ENCODE data around the gene KY. TPM values are rescaled to one million over a fixed set of nuclear protein-coding genes. Genes with fewer than 3 reads are reported as not detected.

The KY gene
- total RNA-seq, 2 donors from 2014 or later = not detected

GRCh38 chr3:134643150-134643675, 7.6 kb downstream of the KY start:
- no peak overlapping the region for H3K27ac Mint-ChIP-seq

GRCh38 chr3:134642445-134643149, 8.2 kb downstream of the KY start:
- Mint-ChIP-seq H3K4me3 (no peak overlapping the region), H3K36me3 (ENCODE audit: low read depth) (no peaks in the 10 kb centered on the region), H3K4me1 (no peaks in the 10 kb centered on the region), H3K27ac (no peak overlapping the region), H3K9me3 (no peaks in the 10 kb centered on the region), H3K27me3 (peaks cover 13% of the 10 kb centered on the region)
- no peak for ATAC-seq (replicated peaks)

More at GRCh38 chr3:134643150-134643675, 7.6 kb downstream of the KY start:
- H3K27me3 Mint-ChIP-seq = peaks cover 13% of the 10 kb centered on the region
- H3K36me3 Mint-ChIP-seq (ENCODE audit: low read depth) = no peaks in the 10 kb centered on the region
- no peaks in the 10 kb centered on the region for H3K9me3 Mint-ChIP-seq
- H3K4me3 Mint-ChIP-seq = no peak overlapping the region
- H3K4me1 Mint-ChIP-seq = no peaks in the 10 kb centered on the region
- ATAC-seq (replicated peaks) = no peak

DNA sequence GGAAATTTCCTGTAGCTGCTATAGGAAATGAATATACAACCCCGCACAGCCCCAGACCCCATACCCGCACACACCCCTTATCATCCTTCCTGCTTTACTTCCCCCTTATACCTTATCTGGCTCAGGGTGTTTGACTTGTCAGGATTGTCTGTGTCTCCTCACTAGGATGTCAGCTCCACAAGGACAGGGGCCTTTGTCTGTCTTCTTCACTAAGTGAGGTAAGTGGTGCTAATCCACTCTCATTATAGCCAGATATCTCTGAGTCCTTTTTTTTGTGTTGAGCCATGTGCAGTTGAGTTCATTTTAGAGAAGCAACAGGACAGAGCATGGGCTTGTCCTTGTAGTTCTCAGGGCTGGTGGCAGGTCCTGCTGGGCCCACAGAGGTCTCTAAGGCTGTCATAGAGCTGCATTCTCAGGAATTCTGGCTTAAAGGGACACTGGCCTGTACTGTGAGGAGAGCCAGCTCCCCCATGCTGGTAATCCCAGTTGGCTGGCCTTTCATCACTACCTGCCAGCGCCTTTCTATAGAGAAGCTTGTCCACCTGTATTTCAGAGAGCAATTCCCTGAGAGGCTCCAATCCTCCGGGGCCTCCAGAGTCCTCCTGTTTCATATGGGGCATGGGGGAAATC, 9.0 kb downstream of the KY start:
- H3K27ac Mint-ChIP-seq = no peak overlapping the region
- H3K36me3 Mint-ChIP-seq (ENCODE audit: low read depth) = no peaks in the 10 kb centered on the region
- H3K27me3 Mint-ChIP-seq = peaks cover 13% of the 10 kb centered on the region
- H3K9me3 Mint-ChIP-seq = no peaks in the 10 kb centered on the region
- no peaks in the 10 kb centered on the region for H3K4me1 Mint-ChIP-seq
- no peak overlapping the region for H3K4me3 Mint-ChIP-seq
- no peak for ATAC-seq (replicated peaks)

DNA sequence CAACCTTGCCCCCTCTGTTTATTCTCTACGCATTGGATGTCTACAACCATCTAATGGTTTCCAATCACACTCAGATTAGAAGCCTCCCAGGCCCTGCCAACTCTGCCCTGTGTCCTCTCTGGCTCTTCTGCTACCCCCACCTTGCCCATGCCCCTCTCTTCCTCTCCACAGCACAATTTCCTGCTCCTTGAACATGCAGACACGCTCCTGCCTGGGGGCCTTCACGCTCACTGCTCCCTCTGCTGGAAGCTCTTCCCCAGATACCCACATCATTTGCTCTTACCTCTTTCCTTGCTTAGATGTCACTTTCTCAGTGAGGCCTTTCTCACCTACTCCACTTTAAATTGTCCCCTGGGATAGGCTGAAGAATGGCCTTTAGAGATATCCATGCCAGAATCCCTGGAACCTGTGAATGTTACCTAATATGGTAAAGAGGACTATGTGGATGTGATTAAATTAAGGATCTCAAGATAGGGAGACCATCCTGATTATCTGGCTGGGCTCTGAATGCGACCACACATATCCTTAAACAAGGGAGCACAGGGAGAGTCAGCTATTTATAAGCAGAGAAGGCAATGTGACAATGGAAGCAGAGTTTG, 9.9 kb downstream of the KY start:
- Mint-ChIP-seq H3K27me3 (peaks cover 9% of the 10 kb centered on the region), H3K4me1 (no peaks in the 10 kb centered on the region), H3K27ac (no peak overlapping the region), H3K4me3 (no peak overlapping the region), H3K36me3 (ENCODE audit: low read depth) (no peaks in the 10 kb centered on the region), H3K9me3 (no peaks in the 10 kb centered on the region)
- ATAC-seq (replicated peaks) = no peak

DNA sequence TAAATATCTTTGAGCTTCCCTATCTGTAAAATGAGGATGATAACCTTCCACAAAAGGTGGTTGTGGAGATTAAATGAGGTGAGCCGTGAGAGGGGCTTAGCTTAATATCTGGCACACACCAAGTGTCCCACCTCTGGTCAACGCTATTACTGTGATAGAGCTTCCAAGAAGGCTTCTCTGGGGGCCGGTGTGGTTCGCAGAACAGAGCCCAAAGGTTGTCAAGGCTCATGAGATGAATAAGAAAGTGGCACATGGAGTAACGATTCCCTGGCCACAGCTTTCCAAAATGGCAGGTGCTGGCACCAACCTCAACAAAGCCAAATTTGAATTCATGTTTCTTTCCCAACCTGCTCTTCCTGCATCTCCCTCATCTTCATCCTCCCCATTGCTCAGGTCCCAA, 10.4 kb downstream of the KY start:
- Mint-ChIP-seq H3K9me3 (no peaks in the 10 kb centered on the region), H3K36me3 (ENCODE audit: low read depth) (no peaks in the 10 kb centered on the region), H3K27me3 (peaks cover 6% of the 10 kb centered on the region), H3K4me3 (no peak overlapping the region), H3K4me1 (no peaks in the 10 kb centered on the region), H3K27ac (no peak overlapping the region)
- no peak for ATAC-seq (replicated peaks)

DNA sequence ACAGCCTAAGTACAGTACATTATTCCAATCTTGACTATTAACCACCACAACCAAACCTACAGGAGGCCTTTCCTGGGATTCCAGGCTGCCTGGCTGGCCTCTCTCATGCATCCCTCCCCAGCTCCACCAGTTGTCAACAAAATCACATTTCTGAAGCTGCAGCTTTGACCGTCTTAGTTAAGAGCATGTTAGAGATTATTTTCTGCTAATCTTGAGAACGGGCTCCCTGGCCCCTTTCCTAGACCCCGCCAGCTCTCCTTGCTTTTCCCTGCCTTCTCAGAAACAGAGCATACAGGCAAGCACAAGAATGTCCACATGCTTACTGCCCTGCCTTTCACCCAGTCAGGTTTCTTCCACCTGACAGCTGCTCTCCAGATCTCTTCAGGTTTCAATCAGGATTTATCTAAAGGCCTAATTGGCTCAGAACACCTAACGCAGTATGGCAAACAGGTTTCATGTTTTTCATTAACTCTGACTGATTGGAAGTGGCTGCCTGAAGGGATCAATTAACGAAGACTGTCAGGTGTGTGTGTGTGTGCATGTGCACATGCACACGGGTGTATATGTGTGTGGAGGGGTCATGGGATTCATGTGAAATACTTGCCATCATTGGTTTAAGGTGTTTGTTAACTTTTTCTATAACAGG, 12.3 kb downstream of the KY start:
- Mint-ChIP-seq H3K36me3 (ENCODE audit: low read depth) (no peaks in the 10 kb centered on the region), H3K4me3 (no peak overlapping the region), H3K9me3 (peaks cover 4% of the 10 kb centered on the region), H3K4me1 (no peaks in the 10 kb centered on the region), H3K27me3 (peaks cover 10% of the 10 kb centered on the region), H3K27ac (no peak overlapping the region)
- no peak for ATAC-seq (replicated peaks)

- Mint-ChIP-seq H3K36me3 (ENCODE audit: low read depth) (no peaks in the 10 kb centered on the region), H3K9me3 (peaks cover 13% of the 10 kb centered on the region), H3K27me3 (peaks cover 20% of the 10 kb centered on the region), H3K27ac (no peak overlapping the region), H3K4me1 (no peaks in the 10 kb centered on the region), H3K4me3 (no peak overlapping the region)
- ATAC-seq (replicated peaks) = no peak
Observed at GRCh38 chr3:134636406-134636805, 14.4 kb downstream of the KY start.

DNA sequence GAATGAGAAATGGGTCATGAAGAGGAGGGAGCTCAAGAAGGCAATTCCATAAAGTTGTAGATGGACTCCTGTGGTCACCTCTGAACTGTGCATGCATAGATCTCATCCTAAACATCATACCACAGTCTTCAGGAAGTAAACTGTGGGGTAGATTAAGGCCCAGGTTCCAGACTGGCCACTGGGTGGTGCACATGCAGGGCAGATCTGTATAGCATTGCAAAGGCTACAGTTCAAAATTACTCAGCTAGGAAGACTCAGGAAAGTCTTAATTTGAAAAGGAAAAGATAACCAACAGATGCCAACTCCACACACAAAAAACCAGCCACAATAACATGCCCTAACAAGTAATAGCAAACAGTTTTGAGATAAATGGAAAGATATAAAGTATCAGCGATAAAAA, 20.3 kb downstream of the KY start:
- Mint-ChIP-seq H3K27me3 (peaks cover 30% of the 10 kb centered on the region), H3K9me3 (peaks cover 30% of the 10 kb centered on the region), H3K36me3 (ENCODE audit: low read depth) (no peaks in the 10 kb centered on the region), H3K27ac (no peak overlapping the region), H3K4me1 (no peaks in the 10 kb centered on the region), H3K4me3 (no peak overlapping the region)
- ATAC-seq (replicated peaks) = no peak

GRCh38 chr3:134628884-134629283, 21.9 kb downstream of the KY start:
- no peak overlapping the region for H3K4me3 Mint-ChIP-seq
- H3K36me3 Mint-ChIP-seq (ENCODE audit: low read depth) = no peaks in the 10 kb centered on the region
- ATAC-seq (replicated peaks) = no peak
- H3K27me3 Mint-ChIP-seq = peaks cover 29% of the 10 kb centered on the region
- no peaks in the 10 kb centered on the region for H3K4me1 Mint-ChIP-seq
- no peak overlapping the region for H3K27ac Mint-ChIP-seq
- H3K9me3 Mint-ChIP-seq = peaks cover 30% of the 10 kb centered on the region

- Mint-ChIP-seq H3K9me3 (peaks cover 26% of the 10 kb centered on the region), H3K27me3 (peaks cover 24% of the 10 kb centered on the region), H3K4me1 (no peaks in the 10 kb centered on the region), H3K36me3 (ENCODE audit: low read depth) (no peaks in the 10 kb centered on the region), H3K27ac (no peak overlapping the region), H3K4me3 (no peak overlapping the region)
- ATAC-seq (replicated peaks) = no peak
Observed at GRCh38 chr3:134627831-134628230, 23.0 kb downstream of the KY start.

DNA sequence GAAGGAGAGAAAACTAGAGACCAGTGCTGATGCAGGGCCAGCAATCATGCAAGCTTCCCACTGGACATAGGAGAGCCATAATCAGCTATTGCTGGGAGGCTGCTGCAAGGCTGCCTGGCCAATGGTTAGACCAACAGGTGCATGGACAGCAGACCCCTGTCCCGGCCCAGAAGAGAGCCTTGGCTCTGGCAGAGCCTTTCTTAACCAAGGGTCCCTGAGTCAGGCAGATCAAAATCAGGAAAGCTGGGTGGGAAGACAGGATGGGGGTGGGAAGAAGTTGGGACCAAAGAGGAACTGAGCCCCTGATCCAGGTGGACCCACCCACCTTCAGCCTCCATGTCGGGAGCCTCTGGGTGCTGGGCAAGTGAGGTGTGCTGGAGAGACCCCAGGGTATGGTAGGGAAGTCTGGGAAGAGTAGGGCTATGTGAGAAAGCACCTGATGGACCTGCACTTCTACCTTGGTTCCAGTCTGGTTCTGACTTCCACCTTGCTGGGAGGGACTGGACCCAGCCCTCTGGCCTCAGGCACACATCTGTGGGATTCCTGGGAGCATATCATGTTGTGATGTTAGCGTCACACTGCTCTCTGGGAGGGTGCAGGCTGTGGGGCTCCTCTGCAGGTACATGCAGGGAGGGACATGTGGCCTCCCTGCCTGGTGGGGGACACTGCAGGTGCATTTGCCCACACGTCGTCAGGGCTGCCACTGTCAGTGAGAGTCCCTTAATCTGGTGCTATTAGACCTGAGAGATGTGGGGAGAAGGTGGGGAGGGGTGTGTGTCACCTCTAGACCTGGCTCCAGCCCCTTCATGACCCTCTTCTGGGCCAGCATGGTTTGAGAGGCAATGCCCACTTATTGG, 24.7 kb downstream of the KY start:
- Mint-ChIP-seq H3K27ac (no peak overlapping the region), H3K4me3 (no peak overlapping the region), H3K27me3 (peaks cover 14% of the 10 kb centered on the region), H3K36me3 (ENCODE audit: low read depth) (no peaks in the 10 kb centered on the region), H3K9me3 (peaks cover 16% of the 10 kb centered on the region), H3K4me1 (no peaks in the 10 kb centered on the region)
- ATAC-seq (replicated peaks) = no peak

GRCh38 chr3:134625462-134625861, 25.4 kb downstream of the KY start:
- Mint-ChIP-seq H3K36me3 (ENCODE audit: low read depth) (no peaks in the 10 kb centered on the region), H3K4me1 (no peaks in the 10 kb centered on the region), H3K9me3 (peaks cover 10% of the 10 kb centered on the region), H3K27me3 (peaks cover 9% of the 10 kb centered on the region), H3K27ac (no peak overlapping the region), H3K4me3 (no peak overlapping the region)
- ATAC-seq (replicated peaks) = no peak

DNA sequence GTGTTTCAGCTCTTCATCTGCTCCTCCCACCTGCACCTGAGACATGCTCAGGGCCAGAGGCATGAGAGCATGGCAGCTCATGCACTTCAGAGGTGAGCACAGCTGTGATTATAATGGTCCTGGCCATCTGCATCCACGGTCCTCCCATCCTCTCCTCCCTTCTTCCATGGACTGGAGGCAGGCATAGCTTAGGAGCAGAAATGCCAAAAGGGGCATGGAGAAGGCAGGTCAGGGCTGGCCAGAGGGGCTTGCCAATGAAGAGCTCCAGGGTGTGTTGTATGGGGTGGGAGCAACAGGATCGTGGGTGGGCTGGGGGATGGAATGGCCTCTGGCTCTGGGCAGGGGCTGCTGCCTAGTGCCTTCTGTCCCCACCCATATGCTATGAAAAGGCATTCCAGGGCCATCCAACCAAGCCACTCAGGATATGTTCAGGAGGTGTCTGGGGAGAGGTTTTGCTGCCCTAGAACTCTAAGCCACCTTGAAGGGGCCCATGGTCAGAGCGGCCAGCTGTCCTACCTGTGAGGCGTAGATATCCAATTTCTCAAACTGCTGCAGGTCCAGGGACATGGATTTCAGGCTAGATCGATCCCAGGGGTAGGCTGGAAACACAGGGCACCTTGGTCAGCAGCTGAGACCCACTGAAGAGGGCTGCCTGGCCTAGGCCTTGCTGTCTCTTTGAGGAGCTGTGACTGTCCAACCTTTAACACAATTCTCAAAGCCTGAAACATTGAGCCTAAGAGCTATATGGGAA, 26.1 kb downstream of the KY start:
- no peak overlapping the region for H3K27ac Mint-ChIP-seq
- H3K4me3 Mint-ChIP-seq = no peak overlapping the region
- no peak for ATAC-seq (replicated peaks)
- H3K9me3 Mint-ChIP-seq = peaks cover 6% of the 10 kb centered on the region
- H3K36me3 Mint-ChIP-seq (ENCODE audit: low read depth) = no peaks in the 10 kb centered on the region
- H3K27me3 Mint-ChIP-seq = peaks cover 8% of the 10 kb centered on the region
- no peaks in the 10 kb centered on the region for H3K4me1 Mint-ChIP-seq

Data from activated T-helper 17 cell treated with anti-CD3 and anti-CD28 coated beads, Interleukin-2, amount 50 U/mL, for 72 hours (primary cell).